Measurements from ENCODE around the gene ST6GAL1.
"Not testable (repeated sequence)": the region's sequence is repeated elsewhere in the genome, so short reads cannot be mapped to it uniquely, and the experiment has no call there.

ST6GAL1 gene

GRCh38 chr3:186997473-186997939, 67.2 kb downstream of the ST6GAL1 start:
- DNase-seq, result no peak

- DNase-seq, result no peak
Measured at GRCh38 chr3:186998937-186999368, 68.6 kb downstream of the ST6GAL1 start.

- DNase-seq, result no peak
Measured at GRCh38 chr3:187000711-187001151, 70.4 kb downstream of the ST6GAL1 start.

GRCh38 chr3:187002915-187003314, 72.6 kb downstream of the ST6GAL1 start:
- no peak for DNase-seq

DNA sequence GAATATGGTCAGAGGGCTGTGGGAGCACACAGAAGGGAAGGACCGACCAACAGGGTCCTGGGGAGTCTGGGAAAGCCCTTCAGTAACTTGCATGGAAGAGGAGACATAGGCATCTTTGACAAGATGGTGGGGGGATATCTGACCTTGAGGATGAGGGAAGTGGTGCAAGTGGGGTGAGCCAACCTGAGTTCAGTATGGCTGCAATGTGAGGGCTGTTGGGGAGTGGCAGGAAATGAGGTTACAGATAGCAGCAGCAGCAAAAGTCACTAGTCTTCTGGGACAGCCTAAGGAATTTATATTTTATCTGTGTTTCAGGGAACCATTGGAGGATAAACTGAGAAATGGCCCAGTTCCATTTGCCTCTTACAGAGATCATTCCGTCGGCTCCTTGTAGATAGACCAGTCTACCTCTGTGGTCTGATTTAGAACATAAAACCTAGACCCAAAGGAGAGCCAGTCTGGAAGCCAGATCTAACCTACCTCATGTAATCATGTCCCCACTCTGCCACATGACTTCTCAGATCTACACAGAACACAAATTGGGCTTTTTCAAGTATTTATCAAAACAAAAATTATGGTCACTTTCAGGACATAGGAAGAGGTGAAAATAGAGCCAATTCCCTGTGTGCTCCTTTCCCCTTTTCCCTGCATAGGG, 75.6 kb downstream of the ST6GAL1 start:
- no peak for DNase-seq

GRCh38 chr3:187006864-187007630, 76.7 kb downstream of the ST6GAL1 start:
- DNase-seq, result no peak

- DNase-seq, result not testable (repeated sequence)
Measured at GRCh38 chr3:187010382-187010781, 80.1 kb downstream of the ST6GAL1 start.

- DNase-seq, result no peak
Measured at GRCh38 chr3:187011915-187012314, 81.6 kb downstream of the ST6GAL1 start.

DNA sequence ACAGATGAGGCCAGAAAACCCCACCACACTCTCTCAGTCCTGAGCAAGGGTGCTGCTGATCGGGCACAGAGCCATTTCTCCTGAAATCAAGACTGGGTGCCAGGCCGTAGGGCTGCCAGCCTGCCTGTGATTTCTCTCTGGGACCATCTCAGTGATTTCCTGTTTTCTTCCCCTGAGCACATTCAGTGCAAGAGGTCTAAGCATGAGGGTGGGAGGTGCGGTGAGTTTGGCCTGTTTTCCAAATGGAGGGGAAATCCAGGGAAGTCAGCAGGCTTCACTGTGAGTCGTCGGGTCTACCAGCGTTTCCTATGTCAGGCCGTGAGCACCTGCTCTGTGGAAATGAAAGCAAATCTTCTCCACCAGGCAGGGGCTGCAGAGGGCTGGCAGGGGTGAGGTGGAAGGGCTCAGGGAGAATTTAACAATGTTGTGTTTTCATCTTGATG, 82.3 kb downstream of the ST6GAL1 start:
- DNase-seq, result no peak

DNA sequence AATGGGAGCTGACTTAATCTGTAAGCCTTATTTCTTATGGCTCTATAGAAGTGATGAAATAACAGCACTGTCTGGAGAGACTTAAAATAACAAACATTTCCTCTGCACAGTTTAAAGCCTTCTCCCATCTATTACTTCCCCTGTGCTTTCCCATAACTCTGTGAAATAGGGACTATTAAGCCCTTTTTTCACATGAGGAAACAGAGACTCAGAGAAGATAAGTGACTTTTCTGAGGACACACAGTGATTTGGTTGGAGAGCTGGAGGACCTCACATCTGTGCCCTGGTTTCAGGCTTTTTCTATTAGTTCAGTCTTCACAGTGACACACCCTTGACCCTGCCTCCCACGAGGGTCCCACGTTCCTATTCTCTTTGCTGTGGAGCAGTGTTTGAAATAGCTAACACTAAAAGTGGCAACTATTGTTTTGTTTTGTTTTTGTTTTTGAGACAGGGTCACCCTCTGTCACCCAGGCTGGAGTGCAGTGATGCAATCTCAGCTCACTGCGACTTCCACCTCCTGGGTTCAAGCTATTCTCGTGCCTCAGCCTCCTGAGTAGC, 82.9 kb downstream of the ST6GAL1 start:
- DNase-seq, result no peak

DNA sequence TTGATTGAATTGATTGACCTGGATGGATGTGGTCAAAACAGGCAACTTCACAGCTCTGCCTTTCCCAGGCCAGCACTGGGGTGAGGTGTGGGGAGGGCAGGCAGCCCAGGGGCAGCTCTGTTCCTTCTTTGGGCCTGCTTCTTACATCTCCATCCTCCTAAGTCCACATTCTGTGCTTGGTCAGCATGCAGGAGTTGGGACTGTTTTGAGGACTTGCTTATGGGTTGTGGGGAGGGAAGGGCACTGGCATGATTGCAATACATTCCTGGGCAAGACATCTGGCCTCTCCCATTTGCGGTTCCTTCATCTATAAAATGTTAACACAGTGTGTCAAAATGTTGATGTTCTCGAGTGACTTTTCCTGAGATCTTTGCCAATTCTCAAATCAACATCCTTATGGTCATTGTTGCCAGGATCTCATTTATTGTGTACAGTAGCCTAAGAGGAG, 84.1 kb downstream of the ST6GAL1 start:
- no peak for DNase-seq

DNA sequence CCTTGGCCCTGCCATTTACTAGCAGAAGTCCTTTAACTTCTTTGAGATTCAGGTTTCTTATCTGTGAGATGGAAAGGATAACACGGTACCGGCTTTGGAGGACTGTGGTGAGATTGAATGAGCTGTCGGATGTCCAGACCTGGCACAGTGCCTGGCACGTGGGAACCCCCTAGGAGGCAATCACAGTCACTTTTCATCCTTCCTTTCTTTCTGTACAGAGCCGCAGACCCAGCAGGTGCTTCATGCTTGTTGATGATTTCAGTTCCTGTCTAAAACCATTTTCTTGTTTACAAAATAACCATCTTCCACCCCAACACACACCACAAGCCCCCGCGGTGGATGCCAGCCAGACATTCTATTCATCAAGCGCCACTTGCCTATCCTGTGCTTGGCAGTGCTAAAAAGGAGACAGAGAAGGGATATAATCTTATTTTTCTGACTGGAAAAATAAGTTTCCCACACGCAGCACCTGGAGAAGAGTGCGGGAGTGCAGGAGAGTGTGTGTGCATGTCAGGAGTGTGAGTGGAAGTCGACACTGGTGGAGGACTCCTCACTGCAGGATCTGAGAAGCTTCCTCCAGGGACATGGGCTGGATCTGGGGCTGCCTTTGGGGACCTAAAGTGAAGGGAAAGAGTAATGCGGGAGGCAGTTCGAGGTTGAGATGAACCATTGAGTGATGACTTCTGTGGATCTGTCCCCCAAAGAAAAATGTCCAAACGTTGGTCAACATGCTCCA, 85.7 kb downstream of the ST6GAL1 start:
- DNase-seq, result no peak

- no peak for DNase-seq
Measured at GRCh38 chr3:187016639-187017345, 86.5 kb downstream of the ST6GAL1 start.

- DNase-seq, result no peak
Measured at GRCh38 chr3:187017511-187018230, 87.3 kb downstream of the ST6GAL1 start.

DNA sequence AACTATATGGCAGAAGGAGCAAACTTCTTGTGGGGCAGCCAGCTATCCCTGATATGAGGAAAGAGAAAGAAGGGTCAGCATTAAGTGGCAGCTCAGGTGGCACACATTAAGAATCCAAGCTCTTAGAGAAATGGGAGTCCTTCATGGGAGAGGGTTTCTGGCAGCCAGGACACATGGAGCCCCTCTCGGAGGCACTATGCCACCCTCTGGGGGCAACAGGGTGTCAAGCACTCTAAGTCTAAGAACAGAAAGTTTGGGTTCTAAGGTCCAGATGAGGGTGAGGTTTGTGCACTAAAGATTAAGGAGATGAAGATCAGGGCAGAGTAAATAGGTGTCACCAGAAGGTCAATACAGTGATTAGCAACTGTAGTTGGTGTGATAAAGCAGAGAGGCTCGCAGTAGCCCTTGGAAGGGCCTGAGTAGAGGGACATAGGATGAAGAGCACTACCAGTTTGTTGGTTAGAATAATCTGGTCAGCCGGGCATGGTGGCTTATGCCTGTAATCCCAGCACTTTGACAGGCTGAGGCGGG, 89.3 kb downstream of the ST6GAL1 start:
- DNase-seq, result no peak

GRCh38 chr3:187020376-187020775, 90.0 kb downstream of the ST6GAL1 start:
- no peak for DNase-seq

DNA sequence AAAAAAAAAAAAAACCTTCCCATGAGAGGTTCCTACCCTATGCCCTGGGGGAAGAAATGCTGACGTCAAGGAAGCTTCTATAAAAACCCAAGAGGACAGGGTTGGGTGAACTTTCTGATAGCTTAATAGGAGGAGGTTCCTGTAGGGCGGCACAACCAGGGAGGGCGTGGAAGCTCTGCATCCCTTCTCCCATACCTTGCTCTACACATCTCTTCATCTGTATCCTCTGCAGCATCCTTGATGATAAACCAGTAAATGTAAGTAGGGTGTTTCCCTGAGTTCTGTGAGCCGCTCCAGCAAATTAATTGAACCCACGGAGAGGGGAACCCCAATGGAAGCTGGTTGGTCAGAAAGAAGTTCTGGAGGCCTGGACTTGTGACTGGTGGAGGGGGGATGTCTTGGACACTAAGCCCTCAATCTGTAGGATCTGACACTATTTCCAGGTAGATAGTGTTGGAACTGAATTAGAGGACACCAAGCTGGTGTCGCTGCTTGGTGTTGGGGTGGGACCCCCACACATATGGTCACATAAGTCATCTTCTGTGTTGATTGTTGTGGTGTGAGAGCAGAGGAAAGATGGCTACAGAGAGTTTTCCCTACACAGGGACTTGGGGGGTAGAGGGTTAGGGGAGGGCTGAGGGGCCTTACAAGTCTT, 91.5 kb downstream of the ST6GAL1 start:
- no peak for DNase-seq

GRCh38 chr3:187022403-187023029, 92.2 kb downstream of the ST6GAL1 start:
- DNase-seq, result no peak

DNA sequence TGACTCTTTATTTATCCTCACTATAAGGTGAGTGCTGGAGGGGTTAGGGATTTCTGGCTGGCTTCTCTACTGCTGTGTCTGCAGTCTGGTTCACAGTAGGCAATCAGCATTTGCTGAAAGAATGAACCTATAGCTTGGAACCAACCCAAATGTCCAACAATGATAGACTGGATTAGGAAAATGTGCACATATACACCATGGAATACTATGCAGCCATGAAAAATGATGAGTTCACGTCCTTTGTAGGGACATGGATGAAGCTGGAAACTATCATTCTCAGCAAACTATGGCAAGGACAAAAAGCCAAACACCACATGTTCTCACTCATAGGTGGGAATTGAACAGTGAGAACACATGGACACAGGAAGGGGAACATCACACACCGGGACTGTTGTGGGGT, 93.0 kb downstream of the ST6GAL1 start:
- not testable (repeated sequence) for DNase-seq

GRCh38 chr3:187024536-187025226, 94.4 kb downstream of the ST6GAL1 start:
- DNase-seq, result no peak
